Measurements from ENCODE around the gene SLBP.

The SLBP gene

DNA sequence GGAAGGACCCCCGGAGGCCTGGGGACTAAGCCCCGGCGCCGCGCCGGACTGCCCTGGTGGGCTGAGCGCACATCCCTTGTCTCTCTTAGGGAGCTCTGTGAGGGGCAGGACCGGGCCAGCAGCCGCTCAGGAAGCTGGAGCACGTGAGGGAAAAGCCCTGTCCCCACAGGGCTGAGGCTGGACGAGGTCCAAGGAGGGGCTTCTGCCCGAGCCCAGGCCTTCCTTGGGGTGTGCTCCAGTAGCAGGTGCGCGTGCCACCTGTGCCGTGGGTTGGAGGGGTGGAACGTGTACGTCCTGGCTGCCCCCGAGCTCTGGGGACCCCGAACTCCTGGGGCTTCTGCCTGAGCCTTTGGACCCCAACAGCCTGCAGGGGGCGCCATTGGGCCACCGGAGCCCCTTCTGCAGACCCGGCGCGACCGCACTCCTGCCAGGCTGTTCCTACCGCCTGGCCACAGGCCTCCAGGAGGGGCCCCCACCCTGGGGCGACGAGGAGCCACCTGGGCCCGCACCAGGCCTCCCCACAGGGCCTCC lies 36.4 kb upstream of the SLBP start:
- DNase-seq = no peak

DNA sequence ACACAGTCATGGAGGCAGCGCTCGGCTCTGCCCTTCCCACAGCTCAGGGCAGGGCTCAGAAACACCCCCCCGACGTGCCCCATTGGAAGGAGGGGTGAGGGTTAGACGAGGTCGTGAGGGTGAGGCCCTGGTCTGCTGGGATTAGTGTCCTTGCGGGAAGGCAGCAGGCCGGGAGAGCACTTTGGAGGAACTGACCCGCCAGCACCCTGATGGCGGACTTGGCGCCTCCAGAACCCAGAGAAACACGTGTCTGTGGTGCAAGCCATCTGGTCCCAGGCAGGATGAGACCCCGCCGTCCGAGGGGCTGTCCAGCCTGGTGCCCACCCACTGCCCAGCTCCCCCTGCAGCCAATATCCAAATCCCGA lies 35.5 kb upstream of the SLBP start:
- no peak for DNase-seq

DNA sequence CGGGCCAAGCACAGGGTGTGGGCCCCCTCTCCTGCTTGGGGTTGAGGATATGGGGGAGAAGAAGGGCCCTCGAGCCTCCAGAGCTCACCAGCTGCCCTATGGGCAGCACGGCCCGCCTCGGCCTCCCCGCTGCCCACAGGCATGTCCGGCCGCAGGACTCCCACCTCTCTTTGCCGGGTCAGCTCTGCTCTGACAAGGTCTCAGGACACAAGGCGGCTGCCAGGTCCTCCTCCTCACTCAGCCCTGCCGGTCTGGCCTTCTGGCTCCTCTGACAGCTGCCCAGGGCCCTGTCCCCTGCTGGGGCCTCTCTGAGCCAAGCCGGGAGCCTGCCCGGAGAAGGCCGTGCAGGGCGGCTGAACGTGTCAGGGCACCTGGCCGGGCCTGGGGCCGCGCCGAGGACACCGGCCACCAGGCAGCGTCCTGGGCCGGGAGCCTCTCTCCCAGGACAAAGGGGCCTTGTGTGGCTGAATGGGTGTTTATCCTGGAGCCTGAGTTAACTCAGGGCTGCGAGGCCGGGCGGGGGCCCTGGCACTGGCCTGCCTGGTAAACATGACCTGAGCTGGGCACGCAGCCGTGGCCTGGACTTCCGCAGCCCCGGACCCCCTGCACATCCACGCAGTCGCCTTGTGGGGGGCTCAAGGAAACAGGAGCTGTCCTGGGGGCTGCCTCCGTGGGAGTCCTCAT lies 34.9 kb upstream of the SLBP start:
- no peak for DNase-seq

DNA sequence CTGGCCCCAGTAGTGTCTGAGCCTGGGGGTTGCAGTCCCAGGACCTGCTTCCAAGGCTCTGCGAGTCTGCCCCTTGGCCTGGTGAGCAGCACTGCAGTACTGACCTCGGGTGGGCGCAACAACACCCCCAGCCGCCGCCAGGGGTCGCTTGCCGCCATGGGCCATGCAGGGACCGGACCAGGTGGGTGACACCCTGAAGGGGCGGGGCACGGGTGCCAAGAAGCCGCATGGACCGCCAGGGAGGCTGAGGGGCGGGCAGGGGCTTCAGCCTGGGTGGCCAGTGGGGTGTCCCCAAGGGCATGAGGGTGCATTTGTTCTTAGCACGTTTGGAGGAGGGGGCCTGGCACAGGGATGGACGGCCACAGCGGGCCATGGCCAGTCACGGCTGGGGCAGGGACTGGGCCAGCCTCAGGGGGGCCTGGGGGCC lies 34.2 kb upstream of the SLBP start:
- no peak for DNase-seq

DNA sequence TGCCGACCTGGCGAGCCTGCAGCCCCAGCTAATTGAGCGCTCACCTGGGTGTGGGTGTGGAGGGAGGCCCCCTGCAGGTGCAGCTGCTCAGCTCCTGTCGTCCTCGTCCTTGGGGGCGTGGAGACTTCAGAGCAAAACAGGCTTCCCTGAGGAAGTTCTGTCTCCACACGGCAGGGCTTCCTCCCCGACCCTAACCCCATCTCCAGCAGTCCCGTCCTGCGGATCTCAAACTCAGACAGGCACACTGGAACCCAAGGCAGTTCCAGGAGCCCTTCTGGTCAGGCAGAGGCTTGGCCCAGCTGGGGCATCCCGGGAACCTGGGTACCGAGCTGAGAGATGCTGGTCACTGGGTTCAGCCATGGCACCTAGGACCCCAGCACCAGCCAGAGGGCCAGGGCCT lies 33.6 kb upstream of the SLBP start:
- DNase-seq = no peak

DNA sequence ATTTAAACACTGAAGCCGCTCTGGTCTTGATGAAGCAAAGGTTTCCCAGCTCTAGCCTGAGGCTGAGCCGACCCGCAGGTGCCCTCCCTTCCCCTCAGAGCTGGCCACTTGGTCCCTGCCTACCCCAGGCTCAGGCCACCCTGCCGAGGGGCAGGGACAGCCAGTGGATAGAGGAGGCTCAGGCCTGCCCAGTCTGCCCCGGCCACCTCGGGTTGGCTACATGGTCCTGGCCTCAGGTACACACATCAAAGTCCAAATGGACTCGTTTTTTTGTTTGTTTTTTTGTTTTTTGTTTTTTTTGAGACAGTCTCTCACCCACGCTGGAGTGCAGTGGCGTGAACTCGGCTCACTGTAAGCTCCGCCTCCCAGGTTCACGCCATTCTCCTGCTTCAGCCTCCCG lies 33.0 kb upstream of the SLBP start:
- DNase-seq = no peak

DNA sequence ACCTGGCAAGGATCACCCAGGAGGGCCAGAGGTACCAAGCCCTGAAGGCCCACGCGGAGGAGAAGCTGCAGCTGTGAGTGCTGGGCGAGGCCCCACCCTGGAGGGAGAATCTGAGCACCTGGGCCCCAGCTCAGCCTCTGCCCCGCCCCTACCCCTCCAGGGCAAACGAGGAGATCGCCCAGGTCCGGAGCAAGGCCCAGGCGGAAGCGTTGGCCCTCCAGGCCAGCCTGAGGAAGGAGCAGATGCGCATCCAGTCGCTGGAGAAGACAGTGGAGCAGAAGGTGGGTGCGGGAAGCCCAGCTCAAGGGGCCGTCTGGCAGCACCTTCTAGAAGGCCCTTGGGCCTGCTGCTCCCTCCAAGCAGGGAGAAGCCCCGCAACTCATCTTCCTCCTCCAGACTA lies 32.4 kb upstream of the SLBP start:
- DNase-seq = no peak

DNA sequence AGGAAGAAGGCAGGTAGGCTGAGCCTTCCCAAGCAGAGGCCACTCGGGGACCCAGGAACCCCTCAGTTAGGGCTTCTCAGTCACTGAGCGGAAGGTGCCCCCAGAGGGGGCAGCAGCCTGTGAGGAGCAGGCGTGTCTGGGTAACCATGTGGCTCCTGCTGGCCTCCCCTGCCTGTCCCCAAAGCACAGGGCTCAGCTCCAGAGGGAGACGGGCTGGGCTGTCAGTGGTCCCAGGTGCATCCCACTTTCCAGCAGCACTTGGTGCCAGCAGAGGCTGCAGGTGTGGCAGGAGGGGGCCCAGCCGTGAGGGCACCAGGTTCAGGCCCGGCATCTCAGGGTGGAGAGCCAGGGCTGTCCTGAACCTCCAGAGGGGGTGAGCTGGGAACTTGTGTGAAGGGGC lies 31.9 kb upstream of the SLBP start:
- no peak for DNase-seq

DNA sequence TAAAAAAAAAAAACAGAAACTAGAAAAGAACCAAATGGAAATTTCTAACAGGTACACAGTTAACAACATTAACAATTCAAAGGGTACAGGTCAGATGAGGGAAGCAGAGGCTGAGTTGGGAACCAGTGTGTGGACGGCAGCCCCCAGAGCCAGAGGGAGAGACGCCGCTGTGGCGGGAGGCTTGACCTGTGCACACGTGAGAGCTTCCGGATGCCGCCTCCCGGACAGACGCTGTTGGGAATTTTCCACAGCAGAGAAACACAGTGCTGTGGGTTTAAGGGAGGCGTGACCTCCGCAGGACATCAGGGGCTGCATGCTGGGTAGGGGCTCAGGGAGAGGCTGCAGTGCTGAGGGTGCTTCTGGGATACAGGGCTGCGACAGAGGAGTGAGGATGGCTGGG lies 31.4 kb upstream of the SLBP start:
- no peak for DNase-seq

DNA sequence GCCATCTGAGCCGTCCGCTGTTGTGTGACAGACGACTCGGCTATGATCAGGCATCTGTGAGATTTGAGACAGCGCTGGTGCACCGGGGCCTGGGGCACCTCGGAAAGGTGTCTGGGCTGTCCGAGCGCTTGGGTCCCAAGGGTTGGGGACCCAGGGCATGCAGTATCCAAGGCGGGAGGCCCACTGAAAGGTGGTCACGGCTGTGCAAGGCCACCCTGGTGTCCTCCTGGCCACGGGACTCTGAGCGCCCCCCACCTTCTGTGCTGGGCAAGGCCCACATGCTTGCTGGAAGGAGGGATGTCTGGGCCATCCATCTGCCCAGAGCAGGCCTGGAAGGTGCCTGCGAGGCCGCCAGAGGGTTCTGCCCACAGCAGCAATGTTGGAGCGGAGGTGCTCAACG lies 29.1 kb upstream of the SLBP start:
- DNase-seq = no peak

DNA sequence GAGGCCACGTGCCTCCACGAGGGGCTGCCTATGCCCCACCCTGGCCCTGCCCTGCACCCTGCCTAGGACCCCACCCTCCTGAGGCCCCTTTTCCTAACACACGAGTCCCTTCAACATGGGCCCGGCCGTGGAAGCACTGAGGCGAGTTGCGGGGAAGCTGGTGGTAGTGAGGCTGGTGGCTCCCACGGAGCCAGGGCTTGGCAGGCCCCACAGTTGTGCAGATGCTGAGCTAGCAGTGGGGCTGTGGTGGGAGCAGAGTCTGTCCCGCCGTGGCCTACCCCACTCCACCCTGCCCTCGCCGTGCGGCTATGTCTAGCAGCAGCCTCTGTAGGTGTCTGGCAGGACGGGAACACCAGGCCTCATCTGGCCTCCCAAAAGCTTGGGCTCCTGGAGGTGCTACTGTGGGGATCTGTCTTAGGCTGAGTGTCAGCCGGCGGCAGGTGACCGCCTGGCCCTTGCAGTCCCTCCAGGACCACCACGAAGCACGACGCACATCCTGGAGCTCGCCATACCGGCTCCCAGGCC lies 28.0 kb upstream of the SLBP start:
- no peak for DNase-seq

DNA sequence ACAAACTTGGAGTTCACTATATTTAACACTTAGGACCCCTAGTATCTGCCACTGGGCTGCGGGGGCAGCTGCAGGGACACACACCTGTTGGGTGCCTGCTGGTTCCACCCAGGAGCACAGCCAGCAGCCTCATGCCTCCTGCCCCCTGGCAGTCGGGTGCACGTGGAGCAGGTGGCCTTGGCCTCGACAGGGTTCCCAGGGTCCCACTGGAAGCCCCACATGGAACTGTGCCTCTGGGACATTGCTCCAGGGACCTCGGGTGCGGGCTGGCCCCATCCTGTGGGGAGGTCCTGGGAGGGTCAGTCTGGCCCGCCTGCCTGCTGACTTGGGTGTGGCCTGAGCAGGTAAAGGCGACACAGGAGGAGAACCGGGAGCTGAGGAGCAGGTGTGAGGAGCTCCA lies 27.2 kb upstream of the SLBP start:
- no peak for DNase-seq

DNA sequence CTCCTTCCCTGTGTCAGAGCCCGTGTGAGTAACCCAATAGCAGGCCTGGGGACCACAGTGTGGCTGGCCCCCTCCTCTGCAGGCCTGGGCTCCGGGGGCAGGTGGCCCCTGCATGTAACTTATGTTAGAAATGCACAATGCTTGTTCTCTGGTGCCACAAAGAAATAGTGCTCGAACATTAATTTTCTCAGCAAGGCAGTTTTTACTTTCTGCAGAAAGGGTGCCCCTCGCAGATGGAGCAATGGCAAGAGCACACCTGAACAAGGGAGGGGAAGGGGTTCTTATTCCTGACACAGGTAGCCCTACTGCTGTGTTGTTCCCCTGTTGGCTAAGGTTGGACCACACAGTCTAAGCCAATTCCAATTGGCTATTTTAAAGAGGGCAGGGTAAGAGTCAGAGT lies 26.3 kb upstream of the SLBP start:
- DNase-seq = no peak

DNA sequence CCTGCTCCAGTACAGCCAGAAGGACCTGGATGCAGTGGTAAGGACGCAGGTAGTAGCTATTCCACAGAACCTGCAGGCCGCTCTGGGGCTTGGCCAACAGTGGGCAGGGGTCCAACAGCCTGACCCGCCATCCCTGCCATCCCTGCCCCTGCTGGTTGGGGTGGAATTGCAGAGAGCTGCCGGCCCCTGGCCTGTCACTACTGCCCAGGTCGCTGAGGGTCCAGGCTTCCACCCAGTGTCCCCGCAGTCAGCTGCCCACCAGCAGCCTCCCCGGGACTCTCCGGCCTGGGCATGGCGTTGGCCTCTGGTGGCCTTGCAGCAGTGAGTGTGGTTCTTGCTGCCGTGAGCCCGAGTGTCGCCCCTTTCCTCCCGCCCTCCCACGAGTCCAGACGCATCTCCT lies 25.5 kb upstream of the SLBP start:
- no peak for DNase-seq

DNA sequence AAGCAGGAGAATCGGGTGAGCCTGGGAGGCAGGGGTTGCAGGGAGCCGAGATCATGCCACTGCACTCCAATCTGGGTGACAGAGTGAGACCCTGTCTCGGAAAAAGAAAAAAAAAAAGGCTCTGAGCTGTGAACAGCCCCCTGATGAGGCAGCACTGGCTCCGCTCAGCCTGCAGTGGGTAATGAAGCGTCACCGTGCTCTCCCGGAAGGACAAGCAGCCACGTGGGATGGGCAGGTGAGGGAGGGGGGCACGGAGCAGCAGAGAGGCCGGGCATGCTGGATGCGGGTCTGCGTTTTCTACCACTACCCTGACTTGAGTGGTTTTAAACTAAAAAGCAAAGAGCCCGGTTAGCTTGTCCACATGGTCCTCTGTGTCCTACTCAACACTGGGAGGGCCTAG lies 24.7 kb upstream of the SLBP start:
- DNase-seq = no peak

DNA sequence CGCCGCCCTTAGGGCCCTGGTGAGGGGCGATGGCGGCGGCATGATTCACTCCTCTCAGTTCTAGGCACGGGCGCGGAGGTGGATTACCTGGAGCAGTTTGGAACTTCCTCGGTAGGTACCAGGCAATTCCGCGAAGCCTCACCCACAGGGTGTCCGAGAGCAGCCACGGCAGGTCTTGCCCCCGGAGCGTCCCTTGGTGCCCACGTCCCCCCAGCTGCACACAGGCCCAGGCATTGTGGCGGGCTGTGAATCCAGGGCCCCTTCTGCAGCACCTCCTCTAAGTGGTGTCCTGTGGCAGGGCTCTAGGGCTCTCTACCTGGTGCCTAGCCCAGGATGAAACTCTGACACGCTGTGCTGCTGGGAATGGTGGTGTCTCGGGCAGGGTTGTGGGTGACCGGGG lies 23.1 kb upstream of the SLBP start:
- DNase-seq = no peak

DNA sequence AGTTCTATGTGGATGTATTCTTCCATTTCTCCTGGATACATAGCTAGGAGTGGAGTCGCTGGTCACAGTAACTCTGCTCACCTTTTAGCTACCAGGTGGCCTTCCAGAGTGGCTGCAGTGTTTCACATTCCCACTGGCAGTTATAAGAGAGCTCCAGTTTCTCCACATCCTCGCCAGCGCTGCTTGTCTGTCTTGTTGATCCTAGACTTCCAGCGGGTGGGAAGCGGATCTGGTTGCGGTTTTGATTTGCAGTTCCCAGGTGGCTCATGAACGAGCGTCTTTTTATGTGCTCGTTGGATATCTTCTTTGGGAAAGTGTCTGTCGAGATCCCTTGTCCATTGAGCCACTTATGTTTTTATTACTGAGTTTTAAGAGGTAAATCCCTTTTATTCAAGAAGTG lies 20.8 kb upstream of the SLBP start:
- DNase-seq = no peak

DNA sequence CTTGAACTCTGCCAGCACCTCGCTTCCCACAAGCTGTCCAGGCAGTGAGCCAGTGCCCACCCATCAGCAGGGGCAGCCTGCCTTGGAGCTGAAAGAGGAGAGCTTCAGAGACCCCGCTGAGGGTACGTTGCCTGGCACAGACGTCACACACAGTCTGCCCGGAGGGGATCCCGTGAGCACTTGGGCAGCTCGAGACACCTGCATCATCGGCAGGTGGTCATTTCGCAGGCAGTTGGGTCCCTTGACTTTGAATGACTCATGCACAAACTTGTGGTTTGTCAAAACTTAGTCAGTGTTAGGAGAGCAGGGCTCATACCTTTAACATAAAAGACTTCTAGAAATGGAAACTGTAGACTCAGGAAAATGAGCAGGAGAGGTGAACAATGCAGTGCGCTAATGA lies 19.1 kb upstream of the SLBP start:
- DNase-seq = no peak

DNA sequence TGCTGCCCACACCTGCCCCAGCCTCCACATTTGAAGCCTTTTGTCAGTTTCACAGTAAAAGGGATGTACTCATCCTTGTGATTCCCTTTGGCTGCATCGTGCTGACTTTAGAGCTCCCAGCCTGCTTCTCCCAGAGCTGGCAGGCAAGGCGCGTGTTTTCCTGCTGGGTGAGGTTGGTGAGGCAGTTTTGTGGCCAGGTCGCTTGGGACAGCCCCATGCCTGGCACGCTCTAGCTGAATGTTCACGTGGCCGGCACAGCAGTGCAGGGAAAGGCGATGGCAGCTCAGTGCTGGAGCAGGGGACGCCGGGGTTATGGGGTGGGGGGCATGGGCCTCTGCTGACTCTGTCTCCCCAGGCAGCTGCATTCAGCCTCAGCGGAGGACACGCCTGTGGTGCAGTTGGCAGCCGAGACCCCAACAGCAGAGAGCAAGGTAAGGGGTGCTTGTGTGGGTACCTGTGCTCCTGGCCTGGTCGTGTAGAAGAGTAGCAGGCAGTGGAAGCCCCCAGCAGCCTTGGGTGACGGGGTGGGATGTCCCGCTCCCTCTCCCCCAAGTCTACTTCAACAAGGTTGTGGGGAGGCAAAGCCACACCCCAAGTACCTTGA lies 18.5 kb upstream of the SLBP start:
- DNase-seq = no peak

DNA sequence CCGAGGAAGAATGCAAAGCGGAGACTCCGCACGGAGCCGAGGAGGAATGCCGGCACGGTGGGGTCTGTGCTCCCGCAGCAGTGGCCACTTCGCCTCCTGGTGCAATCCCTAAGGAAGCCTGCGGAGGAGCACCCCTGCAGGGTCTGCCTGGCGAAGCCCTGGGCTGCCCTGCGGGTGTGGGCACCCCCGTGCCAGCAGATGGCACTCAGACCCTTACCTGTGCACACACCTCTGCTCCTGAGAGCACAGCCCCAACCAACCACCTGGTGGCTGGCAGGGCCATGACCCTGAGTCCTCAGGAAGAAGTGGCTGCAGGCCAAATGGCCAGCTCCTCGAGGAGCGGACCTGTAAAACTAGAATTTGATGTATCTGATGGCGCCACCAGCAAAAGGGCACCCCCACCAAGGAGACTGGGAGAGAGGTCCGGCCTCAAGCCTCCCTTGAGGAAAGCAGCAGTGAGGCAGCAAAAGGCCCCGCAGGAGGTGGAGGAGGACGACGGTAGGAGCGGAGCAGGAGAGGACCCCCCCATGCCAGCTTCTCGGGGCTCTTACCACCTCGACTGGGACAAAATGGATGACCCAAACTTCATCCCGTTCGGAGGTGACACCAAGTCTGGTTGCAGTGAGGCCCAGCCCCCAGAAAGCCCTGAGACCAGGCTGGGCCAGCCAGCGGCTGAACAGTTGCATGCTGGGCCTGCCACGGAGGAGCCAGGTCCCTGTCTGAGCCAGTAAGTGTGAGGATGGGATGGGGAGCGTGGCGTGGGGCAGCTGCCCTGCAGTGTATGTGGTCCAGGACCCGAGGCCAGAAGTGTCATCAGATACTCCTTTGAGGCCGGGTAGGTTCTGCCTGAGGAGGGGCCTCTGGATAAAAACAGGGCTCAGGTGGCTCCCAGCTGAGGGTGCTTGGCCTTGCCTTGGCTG lies 16.2 kb upstream of the SLBP start:
- DNase-seq = no peak

DNA sequence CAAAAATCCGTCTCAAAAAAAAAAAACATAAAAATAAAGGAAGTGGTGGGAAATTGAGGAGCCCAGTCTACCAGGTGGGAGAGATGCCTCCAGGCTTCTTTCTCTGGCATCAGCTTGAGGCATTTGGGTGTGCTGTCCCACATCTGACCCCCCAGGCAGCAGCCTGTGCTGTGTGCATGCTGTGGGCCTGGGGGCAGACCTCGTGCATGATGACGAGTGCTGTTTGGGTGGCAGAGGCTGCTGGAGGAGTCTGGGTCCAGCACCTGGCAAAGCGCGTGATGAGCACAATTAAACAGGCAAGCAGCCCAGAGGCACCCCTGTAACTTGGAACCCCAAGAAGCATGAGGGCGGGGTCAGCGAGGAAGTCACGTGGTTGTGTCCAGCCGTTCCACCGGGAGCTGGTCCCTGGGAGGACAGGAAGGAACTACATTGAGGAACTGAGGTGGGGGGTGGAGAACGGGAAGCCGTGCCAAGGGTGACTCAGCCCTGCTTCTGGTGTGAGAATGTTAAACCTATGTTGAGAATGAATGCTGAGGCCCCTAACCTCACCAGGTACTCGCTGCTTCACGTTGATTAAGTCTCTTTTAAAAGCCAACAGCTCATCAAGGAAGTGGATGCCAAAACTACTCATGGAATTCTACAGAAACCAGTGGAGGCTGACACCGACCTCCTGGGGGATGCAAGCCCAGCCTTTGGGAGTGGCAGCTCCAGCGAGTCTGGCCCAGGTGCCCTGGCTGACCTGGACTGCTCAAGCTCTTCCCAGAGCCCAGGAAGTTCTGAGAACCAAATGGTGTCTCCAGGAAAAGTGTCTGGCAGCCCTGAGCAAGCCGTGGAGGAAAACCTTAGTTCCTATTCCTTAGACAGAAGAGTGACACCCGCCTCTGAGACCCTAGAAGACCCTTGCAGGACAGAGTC lies 15.3 kb upstream of the SLBP start:
- DNase-seq = no peak

DNA sequence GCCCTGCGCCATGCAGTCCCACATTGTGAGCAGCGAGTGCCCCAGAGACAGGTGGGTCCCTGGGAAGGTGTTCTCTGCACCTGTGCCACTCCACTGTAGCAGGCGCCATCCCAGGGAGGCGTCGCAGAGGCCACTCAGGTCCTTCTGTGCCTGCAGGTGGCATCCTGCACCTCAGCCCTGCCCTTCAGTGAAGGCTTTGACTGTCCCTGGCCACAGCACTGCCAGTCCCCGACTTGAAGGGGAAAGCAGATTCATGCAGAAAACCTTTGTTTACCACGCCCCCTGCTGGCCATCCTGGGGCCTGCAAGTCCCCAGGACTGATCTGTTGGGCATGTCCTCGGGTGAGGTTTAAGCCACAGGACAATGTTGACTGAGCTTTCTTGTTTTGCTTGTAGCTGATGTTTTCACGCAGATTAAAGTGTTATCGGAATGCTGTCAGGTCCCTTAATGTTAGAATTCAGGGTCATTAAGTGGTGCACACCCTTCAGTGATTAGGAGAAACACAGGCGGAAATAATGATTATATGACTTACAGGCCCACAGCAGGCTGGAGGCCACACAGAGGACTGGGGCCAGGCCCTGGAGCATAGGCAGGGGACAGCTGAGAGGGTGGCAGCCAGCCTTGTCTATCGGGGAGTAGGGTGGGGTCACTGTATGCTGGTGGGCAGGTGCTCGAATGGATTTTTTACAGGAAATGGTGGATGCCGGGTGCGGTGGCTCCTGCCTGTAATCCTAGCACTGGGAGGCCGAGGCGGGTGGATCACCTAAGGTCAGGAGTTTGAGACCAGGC lies 14.2 kb upstream of the SLBP start:
- DNase-seq = no peak
